GM12892 (cell line): ENCODE measurements around the gene CMTM8. TPM values are rescaled to one million over a fixed set of nuclear protein-coding genes. Genes with fewer than 3 reads are reported as not detected.
"Not testable (repeated sequence)": the region's sequence is repeated elsewhere in the genome, so short reads cannot be mapped to it uniquely, and the experiment has no call there.

Source experiments
- DNase-seq: peaks from one replicate; pipeline ENCODE4 v3.0.0; 2011; ENCODE audit not compliant: insufficient read length
- FAIRE-seq: peaks from 2 replicates; lab custom pipeline; 2011; peaks lifted over from hg19 to GRCh38; lab: Jason Lieb, UNC
- POLR2A ChIP-seq: IDR thresholded peaks from 2 replicates; pipeline ENCODE4 v1.6.1; 2011; ENCODE audit warnings: low read depth, low read length, control low read depth
- POLR2AphosphoS5 ChIP-seq: IDR thresholded peaks from 2 replicates; pipeline ENCODE4 v1.6.1; 2011; ENCODE audit warnings: low read depth, low read length, control low read depth
- TAF1 ChIP-seq: IDR thresholded peaks from 2 replicates; pipeline ENCODE4 v1.6.1; 2011; ENCODE audit warnings: low read depth, mild to moderate bottlenecking, control low read depth, low read length, borderline replicate concordance
- polyA plus RNA-seq: library from polyadenylated mRNA; unstranded; fragments of >200 nt; gene quantifications from one replicate; pipeline ENCODE4 v1.2.1, GENCODE V29; 2012; ENCODE audit warnings: missing spikeins, inconsistent platforms; ENCODE audit not compliant: missing spikeins

Gene CMTM8
- not detected for polyA plus RNA-seq

DNA sequence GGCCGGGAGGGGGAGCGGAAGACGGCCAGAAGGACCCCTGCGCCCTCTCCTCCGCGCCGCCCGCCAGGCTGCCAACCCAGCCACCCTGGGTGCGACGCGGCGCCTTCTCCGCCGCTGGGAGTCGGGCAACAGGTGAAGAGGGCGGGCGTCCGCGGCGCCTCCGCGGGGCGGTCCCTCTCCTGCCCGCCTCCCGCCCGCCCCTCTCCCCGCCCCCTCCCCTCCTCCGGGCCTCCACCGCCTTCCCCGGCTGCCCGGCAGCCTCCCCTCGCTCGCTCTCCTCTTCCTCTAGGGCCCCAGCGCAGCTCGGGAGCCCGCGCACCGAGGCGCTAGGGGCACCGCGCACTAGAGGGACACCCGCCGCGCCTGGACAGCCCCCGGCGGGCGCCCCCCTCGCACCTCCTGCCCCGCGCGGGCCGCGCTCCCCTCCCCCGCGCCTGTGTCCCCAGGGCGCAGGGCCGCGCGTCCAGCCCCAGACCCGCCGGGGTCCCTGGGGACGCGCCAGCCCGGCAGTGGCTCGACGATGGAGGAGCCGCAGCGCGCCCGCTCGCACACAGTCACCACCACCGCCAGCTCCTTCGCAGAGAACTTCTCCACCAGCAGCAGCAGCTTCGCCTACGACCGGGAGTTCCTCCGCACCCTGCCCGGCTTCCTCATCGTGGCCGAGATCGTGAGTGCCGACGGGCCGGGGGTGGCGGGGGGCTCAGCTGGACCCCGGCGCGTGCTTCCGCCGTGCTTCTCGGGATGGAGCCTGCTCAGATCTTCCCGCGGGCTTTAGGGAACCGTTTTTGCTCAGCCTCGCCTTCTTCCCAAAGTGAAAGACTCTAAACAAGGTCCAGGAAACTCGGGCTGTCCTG lies at the start of gene CMTM8:
TSS of gene CMTM8 (plus strand) at position 228 of the 854 bp plus-strand sequence. CDS start at position 521, 293 bp downstream.
- FAIRE-seq (no peak), DNase-seq (peak; percentile 39)
- TF ChIP-seq TAF1 (no peak), POLR2AphosphoS5 (no peak), POLR2A (no peak)

DNA sequence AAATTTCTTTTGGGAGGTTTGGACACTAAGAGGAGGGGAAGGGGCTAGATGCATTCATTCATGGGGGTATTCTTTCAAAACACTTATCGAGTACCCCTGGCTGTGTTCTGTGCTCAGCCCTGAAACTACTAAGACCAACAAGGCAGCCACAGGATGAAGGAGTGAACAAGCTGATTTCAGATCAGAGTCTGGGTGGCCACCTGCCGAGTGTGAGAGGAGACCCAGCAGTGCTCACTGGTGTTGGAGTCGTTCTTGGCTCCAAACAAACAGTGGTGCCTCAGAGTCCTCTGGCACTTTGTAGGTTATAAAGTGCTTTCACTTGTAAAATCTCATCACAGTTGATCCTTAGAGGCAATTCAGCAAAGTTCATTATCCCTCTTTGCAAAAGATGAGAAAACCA lies 48.8 kb upstream of the CMTM8 start:
- FAIRE-seq: no peak
- no peak for TF ChIP-seq TAF1
- no peak for TF ChIP-seq POLR2A
- TF ChIP-seq POLR2AphosphoS5: no peak

DNA sequence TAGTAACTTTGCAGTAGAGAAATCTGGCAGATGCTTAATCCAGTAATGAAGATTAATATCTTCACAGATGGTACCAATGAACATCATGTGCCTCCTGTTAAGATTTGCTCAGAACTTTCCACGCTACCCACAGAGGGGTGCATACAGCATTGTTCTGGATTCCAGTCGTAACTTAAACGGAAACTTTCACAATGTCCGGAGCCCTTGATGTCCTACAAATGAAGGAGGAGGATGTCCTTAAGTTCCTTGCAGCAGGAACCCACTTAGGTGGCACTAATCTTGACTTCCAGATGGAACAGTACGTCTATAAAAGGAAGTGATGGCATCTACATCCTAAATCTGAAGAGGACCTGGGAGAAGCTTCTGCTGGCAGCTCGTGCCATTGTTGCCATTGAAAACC lies 47.9 kb upstream of the CMTM8 start:
- not testable (repeated sequence) for DNase-seq, FAIRE-seq

More for the DNA sequence above, 48.8 kb upstream of the CMTM8 start:
- no peak for DNase-seq

DNA sequence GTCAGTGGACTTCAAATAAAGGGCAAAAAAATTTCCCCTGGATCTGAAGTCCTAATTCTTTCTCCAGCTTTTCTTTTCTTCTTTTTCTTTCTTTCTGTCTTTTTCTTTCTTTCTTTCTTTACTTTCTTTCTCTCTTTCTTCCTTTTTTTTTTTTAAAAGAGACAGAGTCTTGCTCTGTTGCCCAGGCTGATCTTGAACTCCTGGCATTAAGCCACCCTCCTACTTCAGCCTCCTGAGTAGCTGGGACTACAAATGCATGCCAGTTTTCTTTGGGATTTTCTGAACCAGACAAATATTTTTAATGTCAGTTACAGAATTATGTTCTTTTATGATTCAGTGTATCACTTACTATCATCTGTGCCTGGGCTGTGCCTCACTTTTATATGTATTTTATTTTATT lies 45.4 kb upstream of the CMTM8 start:
- no peak for TF ChIP-seq POLR2A
- TF ChIP-seq TAF1: no peak
- no peak for TF ChIP-seq POLR2AphosphoS5
- no peak for DNase-seq
- FAIRE-seq: no peak

- no peak for TF ChIP-seq POLR2A
- TF ChIP-seq TAF1: no peak
- TF ChIP-seq POLR2AphosphoS5: no peak
- no peak for FAIRE-seq
- no peak for DNase-seq
These were observed 43.8 kb upstream of the CMTM8 start for GRCh38 chr3:32194653-32195052.

DNA sequence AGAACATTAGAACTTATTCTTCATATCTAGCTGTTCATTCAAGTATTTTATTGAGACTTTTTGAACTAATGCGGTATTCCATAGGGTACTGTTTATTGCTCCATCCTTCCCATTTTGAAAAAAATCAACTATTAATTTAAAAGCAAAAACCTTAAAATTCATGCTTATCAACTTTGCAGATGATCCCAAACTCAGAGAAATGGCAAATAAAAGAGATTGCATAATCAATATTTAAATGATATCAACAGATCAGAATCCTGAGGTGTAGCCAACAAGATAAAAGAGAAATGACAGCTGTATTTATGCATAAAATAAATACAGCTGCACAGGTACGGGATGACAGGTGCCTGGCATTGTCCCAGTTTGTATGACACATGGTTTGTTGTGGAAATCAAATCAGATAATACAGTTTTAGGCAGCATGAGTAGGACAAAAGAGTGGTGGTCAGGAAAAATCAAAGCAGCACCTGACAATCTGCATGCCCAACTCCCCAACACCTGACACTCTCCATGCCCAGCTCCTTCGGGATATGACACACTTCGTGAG lies 42.4 kb upstream of the CMTM8 start:
- TF ChIP-seq POLR2A (no peak), POLR2AphosphoS5 (no peak), TAF1 (no peak)
- FAIRE-seq: no peak
- no peak for DNase-seq

- TF ChIP-seq POLR2A (no peak), TAF1 (no peak), POLR2AphosphoS5 (no peak)
- DNase-seq: no peak
- no peak for FAIRE-seq
These were observed 40.5 kb upstream of the CMTM8 start for GRCh38 chr3:32197991-32198390.

DNA sequence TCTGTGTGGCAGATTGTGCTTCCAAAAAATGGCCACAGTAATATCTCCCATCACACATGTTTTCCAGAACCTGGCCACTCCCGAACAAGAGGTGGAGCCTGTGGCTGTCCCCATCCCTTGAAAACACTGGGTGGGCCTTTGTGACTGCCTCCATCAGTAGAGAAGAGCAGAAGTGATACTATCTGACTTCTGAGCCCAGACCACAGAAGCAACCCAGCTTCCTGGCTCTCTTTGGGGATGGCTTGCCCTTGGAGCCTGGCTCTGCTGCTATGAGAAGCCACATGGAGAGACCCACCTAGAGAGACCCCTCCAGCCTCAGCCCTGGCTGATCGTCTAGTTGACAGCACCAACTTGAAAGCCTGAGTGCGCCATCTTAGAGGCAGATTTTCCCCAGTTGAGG lies 39.8 kb upstream of the CMTM8 start:
- no peak for FAIRE-seq
- no peak for DNase-seq
- no peak for TF ChIP-seq TAF1
- no peak for TF ChIP-seq POLR2A
- TF ChIP-seq POLR2AphosphoS5: no peak

- DNase-seq: no peak
- no peak for TF ChIP-seq TAF1
- FAIRE-seq: no peak
These were observed 38.0 kb upstream of the CMTM8 start for GRCh38 chr3:32200490-32200889.

- DNase-seq (no peak), FAIRE-seq (no peak)
- TF ChIP-seq POLR2A: no peak
- TF ChIP-seq POLR2AphosphoS5: no peak
- TF ChIP-seq TAF1: no peak
These were observed 37.3 kb upstream of the CMTM8 start for GRCh38 chr3:32200992-32201758.

- TF ChIP-seq POLR2AphosphoS5: no peak
- TF ChIP-seq POLR2A: no peak
- TF ChIP-seq TAF1: no peak
- FAIRE-seq (no peak), DNase-seq (no peak)
These were observed 36.0 kb upstream of the CMTM8 start for GRCh38 chr3:32202496-32202895.

DNA sequence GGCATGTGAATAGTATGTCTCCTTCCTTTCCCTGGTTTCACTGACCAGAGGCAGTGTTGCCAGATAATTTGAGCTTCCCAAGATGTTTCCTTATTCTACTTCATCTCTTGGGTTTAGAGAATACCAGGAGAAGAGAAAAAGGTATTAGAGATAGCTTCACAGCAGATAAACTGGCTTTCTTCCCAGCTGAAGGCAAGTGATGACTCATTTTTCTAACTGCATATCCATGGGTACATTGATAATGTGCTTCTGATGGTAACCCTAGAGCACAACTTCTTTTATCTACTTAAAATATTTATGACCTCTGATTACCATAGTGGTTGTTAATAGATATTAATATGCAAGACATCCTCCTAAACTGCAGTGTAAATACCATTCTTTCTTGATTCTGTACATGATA lies 34.6 kb upstream of the CMTM8 start:
- TF ChIP-seq TAF1 (no peak), POLR2AphosphoS5 (no peak), POLR2A (no peak)
- DNase-seq (no peak), FAIRE-seq (no peak)
